ENCODE measurements around the gene KLHL18. TPM values are rescaled to one million over a fixed set of nuclear protein-coding genes. Genes with fewer than 3 reads are reported as not detected.
A peak's percentile ranks its signal among the peaks of the same experiment; 100 is the strongest.
"Not testable (repeated sequence)": the region's sequence is repeated elsewhere in the genome, so short reads cannot be mapped to it uniquely, and the experiment has no call there.

KLHL18 gene
- total RNA-seq, 1 experiment from 2014 or later, result 21.0 TPM

DNA sequence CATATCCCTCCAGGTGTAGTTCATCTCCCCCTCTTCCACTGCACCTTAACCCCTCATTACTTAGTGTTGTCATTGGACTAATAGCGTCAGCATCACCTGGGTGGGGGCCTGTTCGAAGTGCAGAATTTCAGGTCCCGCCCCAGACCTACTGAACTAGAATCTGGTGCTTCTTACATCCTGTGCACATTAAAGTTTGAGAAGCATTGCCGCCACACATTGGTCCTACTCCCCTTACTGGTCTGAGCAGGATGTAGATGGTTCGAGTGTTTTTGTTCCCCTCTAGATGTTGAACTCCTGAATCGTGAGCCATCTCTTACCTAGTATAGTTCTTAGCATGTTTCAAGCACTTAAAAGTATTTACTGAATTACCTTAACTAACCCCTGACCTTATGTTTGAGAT lies 13.2 kb downstream of the KLHL18 start:
- H3K36me3 ChIP-seq, result no peaks in the 10 kb centered on the region
- no peaks in the 10 kb centered on the region for H3K9me3 ChIP-seq
- no peak overlapping the region for H3K4me3 ChIP-seq
- H3K27me3 ChIP-seq, result no peaks in the 10 kb centered on the region
- DNase-seq, result no peak

GRCh38 chr3:47296562-47297302 lies 14.0 kb downstream of the KLHL18 start:
- DNase-seq, result no peak
- H3K36me3 ChIP-seq, result no peaks in the 10 kb centered on the region
- H3K9me3 ChIP-seq, result no peaks in the 10 kb centered on the region
- no peaks in the 10 kb centered on the region for H3K27me3 ChIP-seq
- H3K4me3 ChIP-seq, result no peak overlapping the region

GRCh38 chr3:47298439-47298838 lies 15.7 kb downstream of the KLHL18 start:
- H3K9me3 ChIP-seq, result no peaks in the 10 kb centered on the region
- H3K36me3 ChIP-seq, result peaks cover 2% of the 10 kb centered on the region; the same call in 1 of the 2 replicates
- no peaks in the 10 kb centered on the region for H3K27me3 ChIP-seq
- H3K4me3 ChIP-seq, result no peak overlapping the region
- no peak for DNase-seq

DNA sequence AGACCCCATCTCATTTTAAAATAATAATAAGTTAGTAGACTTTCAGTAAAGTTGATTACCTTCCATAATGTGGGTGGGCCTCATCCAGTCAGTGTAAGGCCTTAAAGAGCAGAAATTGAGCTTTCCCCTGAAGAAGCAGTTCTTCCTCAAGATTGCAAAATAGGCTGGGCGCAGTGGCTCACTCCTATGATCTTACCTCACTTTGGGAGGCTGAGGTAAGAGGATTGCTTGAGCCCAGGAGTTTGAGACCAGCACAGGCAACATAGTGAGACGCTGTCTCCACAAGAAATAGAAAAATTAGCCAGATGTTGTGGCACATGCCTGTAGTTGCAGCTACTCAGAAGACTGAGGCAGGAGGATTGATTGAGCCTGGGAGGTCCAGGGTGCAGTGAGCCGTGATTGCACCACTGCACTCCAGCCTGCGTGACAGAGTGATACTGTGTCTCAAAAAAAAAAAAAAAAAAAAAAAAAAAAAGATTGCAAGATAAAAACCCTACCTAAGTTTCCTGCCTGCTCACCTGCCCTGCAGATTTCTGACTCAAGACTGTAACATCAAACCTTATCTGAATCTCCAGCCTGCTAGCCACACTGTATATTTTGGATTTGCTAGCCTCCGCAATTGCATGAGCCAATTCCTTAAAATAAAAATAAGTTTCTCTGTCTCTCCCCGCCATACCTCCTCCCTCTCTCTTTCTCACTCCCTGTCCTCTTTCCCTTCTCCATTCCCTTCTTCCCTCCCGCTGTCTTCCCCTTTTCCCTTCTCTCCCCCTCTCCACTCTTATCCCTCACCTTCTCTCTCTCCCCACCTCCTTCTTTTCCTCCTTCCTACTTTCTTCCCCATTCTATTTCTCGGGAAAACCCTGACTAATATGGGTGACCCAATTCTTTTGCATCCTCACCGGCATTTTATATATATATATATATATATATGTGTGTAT lies 16.9 kb downstream of the KLHL18 start:
- no peak for DNase-seq
- Histone ChIP-seq H3K36me3 (peaks cover 2% of the 10 kb centered on the region; the same call in 1 of the 2 replicates), H3K9me3 (no peaks in the 10 kb centered on the region), H3K4me3 (no peak overlapping the region), H3K27me3 (no peaks in the 10 kb centered on the region)

DNA sequence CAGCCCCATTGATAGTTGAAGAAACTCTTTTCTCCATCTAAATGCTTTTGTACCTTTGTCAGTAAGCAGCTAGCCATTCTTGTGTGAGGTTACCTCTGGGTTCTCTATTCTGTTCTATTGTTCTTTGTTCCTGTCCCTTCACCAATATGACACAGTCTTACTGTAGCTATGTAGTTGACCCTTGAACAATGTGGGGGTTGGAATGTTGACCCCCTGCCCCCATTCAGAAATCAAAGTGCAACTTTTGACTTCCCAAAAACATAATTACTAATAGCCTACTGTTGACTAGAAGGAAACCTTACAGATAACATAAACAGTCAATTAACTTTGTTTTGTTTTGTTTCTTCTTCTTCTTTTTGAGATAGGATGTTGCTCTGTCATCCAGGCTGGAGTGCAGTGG lies 18.7 kb downstream of the KLHL18 start:
- no peak for DNase-seq
- Histone ChIP-seq H3K9me3 (no peaks in the 10 kb centered on the region), H3K36me3 (peaks cover 2% of the 10 kb centered on the region; the same call in 1 of the 2 replicates), H3K27me3 (no peaks in the 10 kb centered on the region), H3K4me3 (no peak overlapping the region)

GRCh38 chr3:47306022-47306421 lies 23.3 kb downstream of the KLHL18 start:
- H3K36me3 ChIP-seq, result peaks cover 2% of the 10 kb centered on the region; the same call in 1 of the 2 replicates
- no peak for DNase-seq
- no peak overlapping the region for H3K4me3 ChIP-seq
- no peaks in the 10 kb centered on the region for H3K9me3 ChIP-seq
- no peaks in the 10 kb centered on the region for H3K27me3 ChIP-seq

DNA sequence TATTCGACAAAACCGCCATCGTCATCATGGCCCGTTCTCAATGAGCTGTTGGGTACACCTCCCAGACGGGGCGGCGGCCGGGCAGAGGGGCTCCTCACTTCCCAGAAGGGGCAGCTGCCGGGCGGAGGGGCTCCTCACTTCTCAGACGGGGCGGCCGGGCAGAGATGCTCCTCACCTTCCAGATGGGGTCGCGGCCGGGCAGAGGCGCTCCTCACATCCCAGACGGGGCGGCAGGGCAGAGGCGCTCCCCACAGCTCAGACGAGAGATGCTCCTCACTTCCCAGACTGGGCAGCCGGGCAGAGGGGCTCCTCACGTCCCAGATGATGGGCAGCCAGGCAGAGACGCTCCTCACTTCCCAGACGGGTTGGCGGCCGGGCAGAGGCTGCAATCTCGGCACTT lies 26.5 kb downstream of the KLHL18 start:
- not testable (repeated sequence) for H3K36me3 ChIP-seq, H3K9me3 ChIP-seq, DNase-seq, H3K4me3 ChIP-seq, H3K27me3 ChIP-seq

DNA sequence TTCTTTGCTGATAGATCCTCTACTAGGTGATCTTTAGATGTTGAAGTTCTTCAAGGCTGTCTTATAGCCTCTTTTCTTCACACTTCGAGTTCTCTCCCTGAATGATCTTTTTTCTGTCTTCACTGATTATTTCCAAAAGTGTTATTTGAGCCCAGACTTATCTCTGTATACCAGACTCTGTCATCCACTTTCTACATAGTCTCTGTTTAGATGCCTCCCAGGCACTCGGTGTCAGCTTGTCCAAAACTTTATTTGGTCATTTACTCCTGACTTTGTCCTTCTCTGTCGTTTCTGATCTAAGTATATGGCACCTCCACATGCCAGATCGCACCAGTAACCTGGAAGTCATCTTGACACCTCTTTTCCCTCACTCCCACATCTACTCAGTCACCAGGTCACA lies 27.6 kb downstream of the KLHL18 start:
- H3K9me3 ChIP-seq, result no peaks in the 10 kb centered on the region
- DNase-seq, result no peak

DNA sequence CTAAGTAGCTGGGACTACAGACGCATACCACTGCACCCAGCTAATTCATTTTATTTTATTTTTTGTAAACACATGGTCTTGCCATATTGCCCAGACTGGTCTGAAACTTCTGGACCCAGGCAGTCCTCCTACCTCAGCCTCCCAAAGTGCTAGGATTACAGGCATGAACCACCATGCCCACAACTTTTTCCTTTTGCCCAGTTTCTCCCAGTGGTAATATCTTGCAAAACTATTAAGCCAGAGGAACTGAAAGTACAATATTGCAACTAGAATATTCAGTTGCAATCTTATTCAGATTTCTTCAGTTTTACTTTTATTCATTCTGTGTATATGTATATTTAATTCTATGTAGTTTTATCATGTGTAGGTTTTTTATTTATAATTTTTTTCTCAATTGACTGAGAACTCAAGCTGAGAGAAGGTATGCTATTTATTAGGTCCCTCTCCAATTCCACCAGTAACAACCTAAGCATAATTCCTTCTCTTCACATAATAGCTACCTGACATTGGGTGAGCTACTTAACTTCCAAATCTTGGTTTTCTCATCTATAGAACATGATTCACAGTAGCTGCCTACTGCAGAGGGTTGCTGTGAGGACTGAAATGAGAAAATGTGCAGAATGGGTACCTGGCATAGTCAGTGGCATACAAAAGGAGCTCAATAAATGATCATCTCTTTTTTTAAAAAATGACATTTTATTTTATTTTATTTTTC lies 30.8 kb downstream of the KLHL18 start:
- no peak for DNase-seq
- H3K36me3 ChIP-seq, result no peaks in the 10 kb centered on the region
- H3K4me3 ChIP-seq, result no peak overlapping the region
- no peaks in the 10 kb centered on the region for H3K9me3 ChIP-seq
- H3K27me3 ChIP-seq, result no peaks in the 10 kb centered on the region

More for the DNA sequence above, 27.6 kb downstream of the KLHL18 start:
- no peaks in the 10 kb centered on the region for H3K36me3 ChIP-seq
- H3K27me3 ChIP-seq, result no peaks in the 10 kb centered on the region
- no peak overlapping the region for H3K4me3 ChIP-seq

DNA sequence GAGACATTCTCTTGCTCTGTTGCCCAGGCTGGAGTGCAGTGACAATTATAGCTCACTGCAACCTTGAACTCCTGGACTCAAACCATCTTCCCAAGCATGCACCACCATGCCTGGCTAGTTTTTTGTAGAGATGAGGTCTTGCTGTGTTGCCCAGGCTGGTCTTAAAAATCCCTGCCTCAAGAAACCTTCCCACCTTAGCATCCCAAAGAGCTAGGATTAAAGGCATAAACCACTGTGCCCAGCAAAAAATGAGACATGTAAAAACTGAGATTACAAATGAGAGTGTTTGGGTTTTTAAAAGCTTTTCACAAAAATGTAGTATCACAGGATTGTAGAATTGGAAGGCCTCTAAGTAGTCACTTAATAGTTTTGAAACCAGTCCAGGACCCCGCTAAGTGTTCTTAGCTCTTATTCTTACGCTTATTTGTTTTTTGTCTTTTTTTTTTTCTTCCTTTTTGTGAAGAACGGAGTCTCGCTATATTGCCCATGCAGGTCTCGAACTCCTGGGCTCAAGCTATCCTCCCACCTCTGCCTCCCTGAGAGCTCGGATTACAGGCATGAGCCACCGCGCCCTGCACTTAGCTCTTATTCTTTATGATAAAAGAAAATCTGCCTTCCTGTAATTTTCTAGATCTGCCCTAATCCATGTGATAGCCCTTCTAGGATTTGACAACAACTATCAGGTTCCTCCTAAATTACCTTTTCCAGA lies 31.5 kb downstream of the KLHL18 start:
- no peaks in the 10 kb centered on the region for H3K36me3 ChIP-seq
- H3K9me3 ChIP-seq, result no peaks in the 10 kb centered on the region
- no peak for DNase-seq
- H3K27me3 ChIP-seq, result no peaks in the 10 kb centered on the region
- no peak overlapping the region for H3K4me3 ChIP-seq

GRCh38 chr3:47315069-47315647 lies 32.4 kb downstream of the KLHL18 start:
- Histone ChIP-seq H3K36me3 (no peaks in the 10 kb centered on the region), H3K27me3 (no peaks in the 10 kb centered on the region), H3K9me3 (no peaks in the 10 kb centered on the region), H3K4me3 (no peak overlapping the region)
- no peak for DNase-seq

- peak; percentile 2 for DNase-seq
- not testable (repeated sequence) for H3K9me3 ChIP-seq, H3K36me3 ChIP-seq, H3K27me3 ChIP-seq, H3K4me3 ChIP-seq
Measured at GRCh38 chr3:47316151-47316550, 33.4 kb downstream of the KLHL18 start.

GRCh38 chr3:47318916-47319315 lies 36.2 kb downstream of the KLHL18 start:
- Histone ChIP-seq H3K9me3 (no peaks in the 10 kb centered on the region), H3K4me3 (no peak overlapping the region), H3K27me3 (no peaks in the 10 kb centered on the region), H3K36me3 (peaks cover 2% of the 10 kb centered on the region; the same call in 1 of the 2 replicates)
- DNase-seq, result peak; percentile 16

DNA sequence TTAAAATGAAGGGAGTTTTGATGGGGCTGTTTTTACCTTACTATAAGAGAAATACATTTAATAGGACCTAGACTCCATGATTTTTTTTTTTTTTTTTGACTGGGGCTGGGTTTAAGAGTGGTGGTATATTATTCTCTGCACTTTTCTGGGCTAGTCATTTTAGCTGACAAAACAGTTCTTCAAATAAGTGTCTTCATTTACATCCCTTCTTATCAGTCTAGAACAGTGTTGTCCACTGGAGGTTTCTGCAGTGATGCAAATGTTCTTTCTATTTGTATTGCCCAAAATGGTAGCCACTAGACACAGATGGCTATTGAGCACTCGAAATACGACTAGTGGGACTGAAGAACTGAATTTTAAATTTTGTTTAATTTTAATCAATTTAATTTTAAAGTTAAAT lies 37.2 kb downstream of the KLHL18 start:
- Histone ChIP-seq H3K4me3 (no peak overlapping the region), H3K9me3 (no peaks in the 10 kb centered on the region), H3K36me3 (peaks cover 5% of the 10 kb centered on the region), H3K27me3 (no peaks in the 10 kb centered on the region)
- no peak for DNase-seq

DNA sequence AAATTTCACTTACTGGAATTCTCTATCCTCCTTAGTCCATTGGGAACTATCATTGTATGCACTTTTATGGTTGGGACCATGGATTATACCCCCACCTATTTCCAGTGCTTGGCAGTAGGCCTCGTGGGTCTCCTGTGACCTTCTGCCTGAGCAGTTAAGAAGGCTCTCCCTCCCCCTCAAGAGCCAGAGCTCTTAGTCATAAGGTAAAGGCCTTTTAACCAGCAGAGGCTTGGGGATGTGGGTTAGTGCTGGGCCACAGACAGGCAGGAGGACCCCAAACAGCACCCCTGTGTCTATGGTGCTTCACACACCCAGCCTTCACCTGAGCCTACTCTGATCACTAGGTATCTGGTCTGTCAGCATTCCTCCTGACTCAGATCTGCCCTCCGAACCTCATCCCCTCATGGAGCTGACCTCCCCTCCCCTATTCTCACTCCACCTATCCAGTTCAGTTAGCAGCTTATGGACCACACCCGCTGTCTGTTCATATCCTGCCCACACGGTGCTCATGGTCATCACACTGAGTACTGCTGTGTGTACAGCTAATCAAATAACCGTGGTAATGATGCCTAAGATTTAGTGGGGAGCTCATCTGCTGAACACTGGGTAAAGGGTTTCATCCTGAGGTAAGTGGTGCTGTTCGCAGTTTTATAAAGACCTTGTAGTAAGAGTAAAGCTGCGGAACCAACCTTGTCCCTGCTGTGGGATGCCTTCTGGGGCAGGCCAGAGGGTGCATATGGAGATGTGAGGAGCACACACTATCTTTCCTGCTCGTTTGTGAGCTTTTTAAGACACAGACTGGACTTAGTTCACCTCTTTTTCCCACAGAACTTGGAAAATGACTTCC lies 40.9 kb downstream of the KLHL18 start:
- peaks cover 5% of the 10 kb centered on the region for H3K36me3 ChIP-seq
- H3K9me3 ChIP-seq, result no peaks in the 10 kb centered on the region
- no peaks in the 10 kb centered on the region for H3K27me3 ChIP-seq
- H3K4me3 ChIP-seq, result no peak overlapping the region
- no peak for DNase-seq
